GM12873 (cell line): ENCODE data around the gene KDELR3.

Experiments
- TF ChIP-seq, protein P1 (sequence below): IDR thresholded peaks from 2 replicates; pipeline ENCODE4 v1.5.1; 2012; ENCODE audit warnings: low read depth, mild to moderate bottlenecking, moderate library complexity, low read length, control low read depth; ENCODE audit not compliant: insufficient read depth; ENCODE audit errors: missing control alignments

KDELR3 gene

DNA sequence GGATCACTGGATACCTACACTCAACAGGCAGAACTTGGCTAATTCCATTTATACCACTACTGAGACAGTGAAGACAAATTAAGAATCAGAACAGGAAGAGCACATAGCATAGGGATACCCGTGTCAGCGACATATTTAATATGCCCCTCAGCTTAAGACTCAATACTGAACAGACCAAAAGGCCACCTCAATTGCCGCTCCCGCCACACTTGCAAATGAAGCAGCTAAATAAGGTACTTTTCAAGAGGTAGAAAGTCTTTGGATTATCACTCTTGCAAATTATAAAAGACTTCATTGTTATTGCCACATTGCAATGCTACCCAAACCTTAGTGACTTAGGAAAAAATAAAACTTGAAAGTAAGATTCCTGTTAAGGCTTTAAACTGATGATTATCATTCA lies 35.1 kb downstream of the KDELR3 start:
- TF ChIP-seq, protein P1, sequence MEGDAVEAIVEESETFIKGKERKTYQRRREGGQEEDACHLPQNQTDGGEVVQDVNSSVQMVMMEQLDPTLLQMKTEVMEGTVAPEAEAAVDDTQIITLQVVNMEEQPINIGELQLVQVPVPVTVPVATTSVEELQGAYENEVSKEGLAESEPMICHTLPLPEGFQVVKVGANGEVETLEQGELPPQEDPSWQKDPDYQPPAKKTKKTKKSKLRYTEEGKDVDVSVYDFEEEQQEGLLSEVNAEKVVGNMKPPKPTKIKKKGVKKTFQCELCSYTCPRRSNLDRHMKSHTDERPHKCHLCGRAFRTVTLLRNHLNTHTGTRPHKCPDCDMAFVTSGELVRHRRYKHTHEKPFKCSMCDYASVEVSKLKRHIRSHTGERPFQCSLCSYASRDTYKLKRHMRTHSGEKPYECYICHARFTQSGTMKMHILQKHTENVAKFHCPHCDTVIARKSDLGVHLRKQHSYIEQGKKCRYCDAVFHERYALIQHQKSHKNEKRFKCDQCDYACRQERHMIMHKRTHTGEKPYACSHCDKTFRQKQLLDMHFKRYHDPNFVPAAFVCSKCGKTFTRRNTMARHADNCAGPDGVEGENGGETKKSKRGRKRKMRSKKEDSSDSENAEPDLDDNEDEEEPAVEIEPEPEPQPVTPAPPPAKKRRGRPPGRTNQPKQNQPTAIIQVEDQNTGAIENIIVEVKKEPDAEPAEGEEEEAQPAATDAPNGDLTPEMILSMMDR = no peak

DNA sequence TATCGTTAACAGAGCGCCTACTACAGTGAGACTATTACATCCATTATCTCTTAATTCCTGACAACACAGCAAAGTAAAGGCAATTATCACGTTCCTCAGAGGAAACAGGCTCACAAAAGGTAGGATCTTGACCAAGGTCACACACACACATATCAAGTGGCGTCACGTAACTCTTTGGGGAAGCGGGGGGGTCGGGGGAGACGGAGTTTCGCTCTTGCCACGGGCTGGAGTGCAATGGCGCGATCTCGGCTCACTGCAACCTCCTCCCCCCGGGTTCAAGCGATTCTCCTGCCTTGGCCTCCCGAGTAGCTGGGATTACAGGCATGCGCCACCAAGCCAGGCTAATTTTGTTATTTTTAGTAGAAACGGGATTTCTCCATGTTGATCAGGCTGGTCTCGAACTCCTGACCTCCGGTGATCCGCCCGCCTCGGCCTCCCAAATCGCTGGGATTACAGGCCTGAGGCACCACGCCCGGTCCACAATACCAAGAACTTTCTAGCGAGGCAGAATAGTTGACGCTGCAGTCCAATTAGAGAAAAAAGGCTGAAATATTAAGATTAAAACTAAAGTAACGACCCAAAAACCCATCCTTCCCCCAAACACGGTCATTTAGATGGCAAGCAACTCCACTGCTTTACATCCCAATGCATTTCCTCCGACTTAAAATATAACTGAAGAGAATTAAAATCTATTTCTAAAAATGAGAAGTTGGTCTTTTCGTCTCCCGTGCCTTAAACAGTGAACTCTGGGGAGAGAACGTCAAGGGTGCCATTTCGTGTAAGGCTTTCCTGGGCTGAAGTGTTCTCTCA lies 37.0 kb downstream of the KDELR3 start:
- TF ChIP-seq, protein P1 = no peak

DNA sequence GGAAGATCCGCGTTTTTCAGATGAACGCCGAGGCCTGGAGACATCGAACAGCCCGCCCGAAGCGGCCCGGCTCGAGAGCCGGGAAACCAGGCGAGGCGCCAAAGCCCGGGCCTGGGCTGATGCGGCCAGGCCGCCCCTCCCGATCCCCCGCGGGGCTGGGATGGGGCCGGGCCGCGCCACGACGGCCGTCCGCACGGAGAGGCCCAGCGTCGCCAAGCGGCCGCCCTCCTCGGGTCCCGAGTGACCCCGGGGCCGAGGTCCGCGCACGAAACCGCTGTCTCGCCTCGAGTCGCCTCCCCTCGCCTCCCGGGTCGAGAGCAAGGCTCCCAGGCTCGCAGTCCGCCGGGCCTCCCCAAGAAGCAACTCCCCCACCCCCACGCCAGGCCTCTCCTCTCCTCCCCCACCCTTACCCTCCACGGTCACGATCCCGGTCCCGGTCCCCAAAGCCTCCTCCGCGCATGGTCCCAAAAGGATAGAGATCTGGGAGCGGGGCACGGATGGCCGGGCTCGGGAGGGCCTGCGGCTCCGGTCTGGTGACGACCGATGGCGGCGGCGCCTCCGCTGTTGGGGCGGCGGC lies 37.7 kb downstream of the KDELR3 start:
- TF ChIP-seq, protein P1 = no peak

DNA sequence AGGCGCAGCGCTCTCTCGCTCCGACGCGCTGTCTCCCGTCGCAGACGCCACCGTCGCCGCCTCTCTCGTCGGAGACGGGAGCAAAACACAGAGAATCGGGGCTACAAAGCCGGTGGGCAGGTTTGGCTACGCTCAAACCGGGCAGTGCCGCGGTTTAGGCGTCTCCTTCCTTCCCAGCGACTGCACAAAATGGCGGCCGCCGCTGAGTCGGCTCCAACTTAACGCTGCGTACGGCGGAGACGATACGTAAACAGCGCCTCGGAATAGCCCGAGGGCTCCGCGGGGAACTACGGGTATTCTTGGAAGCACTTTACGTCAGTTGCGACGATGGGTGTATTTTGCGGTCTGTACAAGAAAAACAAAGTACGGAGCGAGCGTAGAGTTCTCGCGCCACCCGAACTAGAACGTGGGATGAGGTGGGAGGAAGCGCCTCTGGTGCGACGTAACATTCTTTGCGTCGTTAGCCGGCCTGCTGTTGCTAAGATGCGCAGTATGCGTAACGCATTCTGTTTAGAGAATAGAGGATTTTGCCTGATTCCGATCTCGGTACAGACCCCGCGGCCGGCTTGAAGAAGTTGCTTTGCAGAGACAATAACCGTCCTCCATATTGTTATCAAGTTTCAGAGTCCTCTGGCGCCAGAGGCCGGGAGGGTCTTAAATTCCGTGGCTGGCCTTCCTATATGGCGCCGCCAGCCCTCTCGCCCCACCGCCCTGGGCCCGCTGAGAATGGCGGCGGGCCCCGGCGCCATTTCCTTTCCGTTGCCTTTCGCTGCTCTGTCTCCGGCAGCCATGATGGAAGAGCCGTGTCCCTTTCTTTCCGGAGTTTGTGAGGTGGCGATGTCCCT lies 38.4 kb downstream of the KDELR3 start, which contains the start of gene DDX17:
Gene DDX17 (minus strand): TSS at position 194 of the 845 bp plus-strand sequence.
- TF ChIP-seq, protein P1 = no peak

DNA sequence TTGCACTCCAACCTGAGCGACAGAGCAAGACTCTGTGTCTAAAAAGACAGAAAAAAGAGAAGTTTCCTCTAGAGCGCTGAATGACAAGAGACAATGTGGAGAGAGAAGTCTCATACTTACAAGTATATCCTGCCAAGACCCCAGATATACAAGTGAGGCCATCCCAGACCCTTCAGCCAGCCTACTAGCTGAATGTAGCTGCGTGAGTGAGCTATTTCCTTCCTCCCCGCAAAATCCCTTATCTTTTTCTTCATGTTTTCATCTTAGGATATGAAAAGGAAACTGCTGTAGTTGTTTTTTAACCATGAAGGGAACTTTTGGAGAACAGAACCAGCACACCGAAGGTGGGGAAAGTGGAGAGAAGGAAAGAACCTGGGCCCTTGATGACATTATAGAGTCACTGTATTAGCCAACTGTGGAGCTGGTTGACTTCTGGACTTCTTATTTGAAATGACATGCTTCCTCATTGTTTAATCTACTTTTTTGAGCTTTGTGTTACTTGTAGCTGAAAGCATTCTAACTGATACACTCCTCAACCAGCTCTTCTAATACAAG lies 42.6 kb downstream of the KDELR3 start:
- TF ChIP-seq, protein P1 = no peak

DNA sequence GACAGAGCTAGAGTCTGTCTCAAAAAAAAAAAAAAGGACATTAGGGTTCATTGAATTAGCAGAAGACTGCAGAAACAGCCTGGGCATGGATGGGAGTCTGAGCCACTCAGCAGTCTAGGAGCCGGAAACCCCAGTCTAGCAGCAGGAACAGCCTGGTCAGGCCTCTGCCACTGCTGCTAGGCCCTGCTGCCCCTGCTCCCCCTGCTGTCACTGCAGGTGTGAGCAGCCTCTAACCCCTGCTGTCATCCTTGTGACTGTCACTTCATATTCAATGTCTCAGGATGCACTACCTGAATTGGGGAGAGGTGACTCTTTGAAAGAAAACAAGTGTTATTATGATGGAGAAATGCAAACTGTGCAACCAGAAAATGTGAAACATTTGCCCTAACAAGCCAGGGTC lies 45.2 kb downstream of the KDELR3 start:
- TF ChIP-seq, protein P1 = peak; percentile 55
